ENCODE results near the gene ZMYM4. TPM values are rescaled to one million over a fixed set of nuclear protein-coding genes. Genes with fewer than 3 reads are reported as not detected.

Gene ZMYM4
- polyA plus RNA-seq, 2 of the 4 experiments (the other 2 are of a cell fraction), result 12.2 to 36.3 TPM

DNA sequence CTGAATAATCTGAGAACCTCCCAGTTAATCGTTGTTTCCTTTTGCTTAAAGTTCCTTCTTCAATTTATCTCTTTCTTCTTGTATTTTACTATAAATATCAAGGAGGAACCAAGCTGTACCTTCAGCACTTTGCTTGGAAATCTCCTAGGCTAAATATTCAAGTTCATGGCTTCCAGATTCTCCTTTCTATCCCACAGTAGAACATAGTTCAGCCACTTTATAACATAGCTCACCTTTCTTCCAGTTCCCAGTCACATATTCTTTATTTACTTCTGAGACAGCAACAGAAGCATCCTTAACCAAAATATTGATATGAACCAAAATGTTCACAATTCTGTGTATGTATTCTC, 11.0 kb downstream of the ZMYM4 start:
- FAIRE-seq (no peak), DNase-seq (ENCODE audit: low read depth in 1 of 2, low spot score in 1 of 2) (no peak), ATAC-seq (no peak)
- ChIA-PET CTCF (no interaction called here), POLR2A (no interaction called here)
- Histone ChIP-seq H3K4me2 (no peak overlapping the region), H3K27ac (no peak overlapping the region), H3K4me1 (no peaks in the 10 kb centered on the region), H3K9me3 (no peaks in the 10 kb centered on the region), H3K4me3 (no peak overlapping the region)
- WGBS (ENCODE audit: missing lambda C conversion rate), result 45% methylated on average over 1 of the region's 1 CpG
- no peak for TF ChIP-seq TP53 (CRISPR knock-in tag; IDR thresholded peaks at IDR 0.05)
- no peak for TF ChIP-seq SREBF2 (IDR thresholded peaks at IDR 0.05)

DNA sequence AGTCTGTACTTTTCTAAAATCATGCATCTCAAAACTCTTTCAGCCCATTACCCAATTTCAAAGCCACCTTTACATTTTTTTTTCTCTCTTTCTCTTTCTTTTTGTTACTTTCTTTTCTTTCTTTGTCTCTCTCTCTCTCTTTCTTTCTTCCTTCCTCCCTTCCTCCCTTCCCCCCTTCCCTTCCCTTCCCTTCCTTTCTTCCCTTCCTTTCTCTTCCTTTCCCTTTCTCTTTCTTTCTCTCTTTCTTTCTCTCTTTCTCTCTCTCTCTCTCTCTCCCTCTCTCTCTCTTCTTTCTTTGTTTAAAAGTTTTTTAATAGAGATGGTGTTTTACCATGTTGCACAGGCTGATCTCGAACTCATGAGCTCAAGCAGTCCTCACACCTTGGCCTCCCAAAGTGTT, 11.5 kb downstream of the ZMYM4 start:
- ChIA-PET CTCF (no interaction called here), POLR2A (no interaction called here)
- Histone ChIP-seq H3K9me3 (no peaks in the 10 kb centered on the region; the same call in 2 of the 3 replicates), H3K4me1 (no peaks in the 10 kb centered on the region), H3K27ac (no peak overlapping the region), H3K4me2 (no peak overlapping the region), H3K4me3 (no peak overlapping the region)
- ATAC-seq (no peak), FAIRE-seq (no peak), DNase-seq (ENCODE audit: low read depth in 1 of 2, low spot score in 1 of 2) (no peak)
- TF ChIP-seq JUNB (IDR thresholded peaks at IDR 0.05), result no peak
- no peak for TF ChIP-seq RCOR1 (IDR thresholded peaks at IDR 0.05; ENCODE audit: low read depth, low read length)
- TF ChIP-seq, protein P1, sequence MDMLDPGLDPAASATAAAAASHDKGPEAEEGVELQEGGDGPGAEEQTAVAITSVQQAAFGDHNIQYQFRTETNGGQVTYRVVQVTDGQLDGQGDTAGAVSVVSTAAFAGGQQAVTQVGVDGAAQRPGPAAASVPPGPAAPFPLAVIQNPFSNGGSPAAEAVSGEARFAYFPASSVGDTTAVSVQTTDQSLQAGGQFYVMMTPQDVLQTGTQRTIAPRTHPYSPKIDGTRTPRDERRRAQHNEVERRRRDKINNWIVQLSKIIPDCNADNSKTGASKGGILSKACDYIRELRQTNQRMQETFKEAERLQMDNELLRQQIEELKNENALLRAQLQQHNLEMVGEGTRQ (IDR thresholded peaks at IDR 0.05), result no peak
- TF ChIP-seq, protein P2, sequence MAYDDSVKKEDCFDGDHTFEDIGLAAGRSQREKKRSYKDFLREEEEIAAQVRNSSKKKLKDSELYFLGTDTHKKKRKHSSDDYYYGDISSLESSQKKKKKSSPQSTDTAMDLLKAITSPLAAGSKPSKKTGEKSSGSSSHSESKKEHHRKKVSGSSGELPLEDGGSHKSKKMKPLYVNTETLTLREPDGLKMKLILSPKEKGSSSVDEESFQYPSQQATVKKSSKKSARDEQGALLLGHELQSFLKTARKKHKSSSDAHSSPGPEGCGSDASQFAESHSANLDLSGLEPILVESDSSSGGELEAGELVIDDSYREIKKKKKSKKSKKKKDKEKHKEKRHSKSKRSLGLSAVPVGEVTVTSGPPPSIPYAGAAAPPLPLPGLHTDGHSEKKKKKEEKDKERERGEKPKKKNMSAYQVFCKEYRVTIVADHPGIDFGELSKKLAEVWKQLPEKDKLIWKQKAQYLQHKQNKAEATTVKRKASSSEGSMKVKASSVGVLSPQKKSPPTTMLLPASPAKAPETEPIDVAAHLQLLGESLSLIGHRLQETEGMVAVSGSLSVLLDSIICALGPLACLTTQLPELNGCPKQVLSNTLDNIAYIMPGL (CRISPR knock-in tag; IDR thresholded peaks at IDR 0.05; ENCODE audit: borderline replicate concordance), result no peak
- TF ChIP-seq CBX2 (IDR thresholded peaks at IDR 0.05; ENCODE audit: borderline replicate concordance, low read depth), result no peak
- no peak for TF ChIP-seq CHD4 (IDR thresholded peaks at IDR 0.05; ENCODE audit: borderline replicate concordance)
- TF ChIP-seq JUN (IDR thresholded peaks at IDR 0.05), result no peak
- TF ChIP-seq RARB (CRISPR knock-in tag; IDR thresholded peaks at IDR 0.05), result no peak
- TF ChIP-seq CBX8 (IDR thresholded peaks at IDR 0.05), result no peak
- TF ChIP-seq, protein P3, sequence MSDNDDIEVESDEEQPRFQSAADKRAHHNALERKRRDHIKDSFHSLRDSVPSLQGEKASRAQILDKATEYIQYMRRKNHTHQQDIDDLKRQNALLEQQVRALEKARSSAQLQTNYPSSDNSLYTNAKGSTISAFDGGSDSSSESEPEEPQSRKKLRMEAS (IDR thresholded peaks at IDR 0.05), result no peak
- no peak for TF ChIP-seq HDAC2 (IDR thresholded peaks at IDR 0.05)
- no peak for TF ChIP-seq MYC (IDR thresholded peaks at IDR 0.05; ENCODE audit: borderline replicate concordance, low read length)
- no peak for TF ChIP-seq CEBPB (IDR thresholded peaks at IDR 0.05)
- no peak for TF ChIP-seq EHF (CRISPR knock-in tag; IDR thresholded peaks at IDR 0.05)
- TF ChIP-seq MAFK (IDR thresholded peaks at IDR 0.05; ENCODE audit: partially characterized antibody), result no peak
- TF ChIP-seq ZC3H11A (IDR thresholded peaks at IDR 0.05), result no peak
- TF ChIP-seq EP300 (IDR thresholded peaks at IDR 0.05), result no peak
- TF ChIP-seq MAZ (IDR thresholded peaks at IDR 0.05; ENCODE audit: borderline replicate concordance, low read depth, low read length), result no peak
- 82% methylated on average over 1 of the region's 1 CpG for WGBS (ENCODE audit: missing lambda C conversion rate)

DNA sequence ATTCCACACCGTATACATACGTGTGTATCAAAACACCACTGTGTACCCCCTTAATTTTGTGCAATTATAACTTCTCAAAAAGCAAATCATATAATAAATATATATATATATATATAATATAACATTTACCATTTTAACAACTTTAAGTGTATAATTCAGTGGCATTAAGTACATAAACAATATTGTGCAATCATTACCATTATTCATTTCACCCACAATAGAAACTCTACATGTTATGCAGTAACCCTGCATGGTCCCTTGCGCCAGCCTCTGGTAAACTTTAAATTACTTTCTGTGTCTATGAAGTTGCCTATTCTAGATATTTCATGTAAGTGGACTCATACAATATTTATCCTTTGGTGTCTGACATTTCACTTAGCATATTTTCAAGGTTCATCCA, 13.1 kb downstream of the ZMYM4 start:
- Histone ChIP-seq H3K4me3 (no peak overlapping the region), H3K4me2 (no peak overlapping the region), H3K9me3 (no peaks in the 10 kb centered on the region; the same call in 2 of the 3 replicates), H3K27ac (no peak overlapping the region), H3K4me1 (no peaks in the 10 kb centered on the region)
- TF ChIP-seq JUN (IDR thresholded peaks at IDR 0.05), result no peak
- TF ChIP-seq GATA3 (IDR thresholded peaks at IDR 0.05; ENCODE audit: borderline replicate concordance), result no peak
- TF ChIP-seq NR3C1 (IDR thresholded peaks at IDR 0.05), result no peak
- no peak for TF ChIP-seq HOXB13 (CRISPR knock-in tag; IDR thresholded peaks at IDR 0.05; ENCODE audit: low read depth)
- TF ChIP-seq CHD4 (IDR thresholded peaks at IDR 0.05; ENCODE audit: borderline replicate concordance), result no peak
- TF ChIP-seq TP53 (CRISPR knock-in tag; IDR thresholded peaks at IDR 0.05), result no peak
- TF ChIP-seq SREBF2 (IDR thresholded peaks at IDR 0.05), result no peak
- TF ChIP-seq ZNF302 (CRISPR knock-in tag; IDR thresholded peaks at IDR 0.05), result no peak
- TF ChIP-seq RNF2 (IDR thresholded peaks at IDR 0.05; ENCODE audit: borderline replicate concordance, low read depth), result no peak
- TF ChIP-seq, protein P1 (IDR thresholded peaks at IDR 0.05), result no peak
- TF ChIP-seq JUNB (IDR thresholded peaks at IDR 0.05), result no peak
- no peak for TF ChIP-seq KDM1A (IDR thresholded peaks at IDR 0.05; ENCODE audit: low read depth)
- no peak for TF ChIP-seq TFCP2L1 (CRISPR knock-in tag; IDR thresholded peaks at IDR 0.05)
- no peak for TF ChIP-seq MAZ (IDR thresholded peaks at IDR 0.05; ENCODE audit: borderline replicate concordance, low read depth, low read length)
- TF ChIP-seq, protein P4, sequence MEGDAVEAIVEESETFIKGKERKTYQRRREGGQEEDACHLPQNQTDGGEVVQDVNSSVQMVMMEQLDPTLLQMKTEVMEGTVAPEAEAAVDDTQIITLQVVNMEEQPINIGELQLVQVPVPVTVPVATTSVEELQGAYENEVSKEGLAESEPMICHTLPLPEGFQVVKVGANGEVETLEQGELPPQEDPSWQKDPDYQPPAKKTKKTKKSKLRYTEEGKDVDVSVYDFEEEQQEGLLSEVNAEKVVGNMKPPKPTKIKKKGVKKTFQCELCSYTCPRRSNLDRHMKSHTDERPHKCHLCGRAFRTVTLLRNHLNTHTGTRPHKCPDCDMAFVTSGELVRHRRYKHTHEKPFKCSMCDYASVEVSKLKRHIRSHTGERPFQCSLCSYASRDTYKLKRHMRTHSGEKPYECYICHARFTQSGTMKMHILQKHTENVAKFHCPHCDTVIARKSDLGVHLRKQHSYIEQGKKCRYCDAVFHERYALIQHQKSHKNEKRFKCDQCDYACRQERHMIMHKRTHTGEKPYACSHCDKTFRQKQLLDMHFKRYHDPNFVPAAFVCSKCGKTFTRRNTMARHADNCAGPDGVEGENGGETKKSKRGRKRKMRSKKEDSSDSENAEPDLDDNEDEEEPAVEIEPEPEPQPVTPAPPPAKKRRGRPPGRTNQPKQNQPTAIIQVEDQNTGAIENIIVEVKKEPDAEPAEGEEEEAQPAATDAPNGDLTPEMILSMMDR (IDR thresholded peaks at IDR 0.05), result no peak
- no peak for TF ChIP-seq NPAS2 (CRISPR knock-in tag; IDR thresholded peaks at IDR 0.05; ENCODE audit: borderline replicate concordance)
- TF ChIP-seq, protein P5, sequence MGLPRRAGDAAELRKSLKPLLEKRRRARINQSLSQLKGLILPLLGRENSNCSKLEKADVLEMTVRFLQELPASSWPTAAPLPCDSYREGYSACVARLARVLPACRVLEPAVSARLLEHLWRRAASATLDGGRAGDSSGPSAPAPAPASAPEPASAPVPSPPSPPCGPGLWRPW (IDR thresholded peaks at IDR 0.05), result no peak
- TF ChIP-seq CBX8 (IDR thresholded peaks at IDR 0.05), result no peak
- DNase-seq (ENCODE audit: low read depth in 1 of 2, low spot score in 1 of 2) (no peak), FAIRE-seq (no peak), ATAC-seq (no peak)
- ChIA-PET POLR2A (no interaction called here), CTCF (no interaction called here)
- 97% methylated on average over 3 of the region's 3 CpGs for WGBS (ENCODE audit: missing lambda C conversion rate)

Data from A549 (cell line).